ENCODE results near the gene CDH1. TPM values are rescaled to one million over a fixed set of nuclear protein-coding genes. Genes with fewer than 3 reads are reported as not detected.

Gene CDH1
- total RNA-seq, 1 experiment from 2014 or later = 100 TPM

- Histone ChIP-seq H3K27me3 (ENCODE audit: low read length) (no peaks in the 10 kb centered on the region), H3F3A (ENCODE audit: low read length, unreplicated experiment) (no peaks in the 10 kb centered on the region), H3K9ac (ENCODE audit: low read length) (no peak overlapping the region), H3K36me3 (ENCODE audit: low read depth, low read length) (no peaks in the 10 kb centered on the region), H3K9me3 (ENCODE audit: low read length) (no peaks in the 10 kb centered on the region), H3K4me1 (ENCODE audit: insufficient read depth, low read length) (no peaks in the 10 kb centered on the region), H2AFZ (ENCODE audit: low read length) (no peak overlapping the region), H3K4me2 (ENCODE audit: low read length) (no peak overlapping the region), H3K9me2 (replicated peaks; ENCODE audit: low read length) (no peaks in the 10 kb centered on the region), H3K27ac (ENCODE audit: low read length) (no peak overlapping the region), H4K20me1 (ENCODE audit: low read length) (no peaks in the 10 kb centered on the region), H3K79me2 (ENCODE audit: low read length) (no peaks in the 10 kb centered on the region), H3K4me3 (ENCODE audit: low read length) (no peak overlapping the region)
- no TSS peak for BruUV-seq (replicated peaks)
- CTCF ChIA-PET = no interaction called here
- DNase-seq = no peak
- TF ChIP-seq EZH2 (IDR thresholded peaks at IDR 0.05; ENCODE audit: low read length, unreplicated experiment) (no peak), EZH2phosphoT487 (IDR thresholded peaks at IDR 0.05; ENCODE audit: borderline replicate concordance, low read length) (no peak), CTCF (conservative IDR thresholded peaks at IDR 0.05; ENCODE audit: low read depth, low read length) (no peak)
- intact Hi-C loops (cut with micrococcal nuclease) = no loop called here
- no peak for ATAC-seq
- POLR2A ChIA-PET (ENCODE audit: unreplicated experiment) = no interaction called here
Observed at GRCh38 chr16:68717684-68718083, 19.4 kb upstream of the CDH1 start.

GRCh38 chr16:68718590-68718989 lies 18.5 kb upstream of the CDH1 start:
- ATAC-seq (no peak), DNase-seq (no peak)
- Histone ChIP-seq H3K4me1 (ENCODE audit: insufficient read depth, low read length) (no peaks in the 10 kb centered on the region), H3F3A (ENCODE audit: low read length, unreplicated experiment) (no peaks in the 10 kb centered on the region), H2AFZ (ENCODE audit: low read length) (no peak overlapping the region), H3K27me3 (ENCODE audit: low read length) (no peaks in the 10 kb centered on the region), H3K36me3 (ENCODE audit: low read depth, low read length) (no peaks in the 10 kb centered on the region), H3K79me2 (ENCODE audit: low read length) (no peaks in the 10 kb centered on the region), H3K4me2 (ENCODE audit: low read length) (no peak overlapping the region), H3K4me3 (ENCODE audit: low read length) (no peak overlapping the region), H4K20me1 (ENCODE audit: low read length) (no peaks in the 10 kb centered on the region), H3K9me2 (replicated peaks; ENCODE audit: low read length) (no peaks in the 10 kb centered on the region), H3K27ac (ENCODE audit: low read length) (no peak overlapping the region), H3K9me3 (ENCODE audit: low read length) (no peaks in the 10 kb centered on the region), H3K9ac (ENCODE audit: low read length) (no peak overlapping the region)
- ChIA-PET POLR2A (ENCODE audit: unreplicated experiment) (no interaction called here), CTCF (no interaction called here)
- no TSS peak for BruUV-seq (replicated peaks)
- TF ChIP-seq CTCF (conservative IDR thresholded peaks at IDR 0.05; ENCODE audit: low read depth, low read length) (no peak), EZH2phosphoT487 (IDR thresholded peaks at IDR 0.05; ENCODE audit: borderline replicate concordance, low read length) (no peak), EZH2 (IDR thresholded peaks at IDR 0.05; ENCODE audit: low read length, unreplicated experiment) (no peak)
- intact Hi-C loops (cut with micrococcal nuclease) = no loop called here

GRCh38 chr16:68719993-68720489 lies 17.1 kb upstream of the CDH1 start:
- CTCF ChIA-PET = no interaction called here
- H3K4me2 ChIP-seq (ENCODE audit: low read length) = no peak overlapping the region
- H3K4me3 ChIP-seq (ENCODE audit: low read length) = no peak overlapping the region
- H2AFZ ChIP-seq (ENCODE audit: low read length) = no peak overlapping the region
- ATAC-seq = no peak
- H3K27me3 ChIP-seq (ENCODE audit: low read length) = no peaks in the 10 kb centered on the region
- intact Hi-C loops (cut with micrococcal nuclease) = no loop called here
- no peak overlapping the region for H3K27ac ChIP-seq (ENCODE audit: low read length)
- H3K9ac ChIP-seq (ENCODE audit: low read length) = no peak overlapping the region
- H3K79me2 ChIP-seq (ENCODE audit: low read length) = no peaks in the 10 kb centered on the region
- H3K4me1 ChIP-seq (ENCODE audit: insufficient read depth, low read length) = no peaks in the 10 kb centered on the region
- no peak for TF ChIP-seq EZH2phosphoT487 (IDR thresholded peaks at IDR 0.05; ENCODE audit: borderline replicate concordance, low read length)
- no peak for TF ChIP-seq CTCF (conservative IDR thresholded peaks at IDR 0.05; ENCODE audit: low read depth, low read length)
- TF ChIP-seq EZH2 (IDR thresholded peaks at IDR 0.05; ENCODE audit: low read length, unreplicated experiment) = no peak
- DNase-seq = no peak
- H3F3A ChIP-seq (ENCODE audit: low read length, unreplicated experiment) = no peaks in the 10 kb centered on the region
- POLR2A ChIA-PET (ENCODE audit: unreplicated experiment) = no interaction called here
- H3K9me3 ChIP-seq (ENCODE audit: low read length) = no peaks in the 10 kb centered on the region
- no TSS peak for BruUV-seq (replicated peaks)
- no peaks in the 10 kb centered on the region for H3K9me2 ChIP-seq (replicated peaks; ENCODE audit: low read length)
- no peaks in the 10 kb centered on the region for H4K20me1 ChIP-seq (ENCODE audit: low read length)
- no peaks in the 10 kb centered on the region for H3K36me3 ChIP-seq (ENCODE audit: low read depth, low read length)

Data from PC-3 (cell line).